ENCODE measurements around the gene H3-3A. TPM values are rescaled to one million over a fixed set of nuclear protein-coding genes. Genes with fewer than 3 reads are reported as not detected.

H3-3A gene
- polyA plus RNA-seq, 2 of the 4 experiments (the other 2 are of a cell fraction) = 457 to 530 TPM

DNA sequence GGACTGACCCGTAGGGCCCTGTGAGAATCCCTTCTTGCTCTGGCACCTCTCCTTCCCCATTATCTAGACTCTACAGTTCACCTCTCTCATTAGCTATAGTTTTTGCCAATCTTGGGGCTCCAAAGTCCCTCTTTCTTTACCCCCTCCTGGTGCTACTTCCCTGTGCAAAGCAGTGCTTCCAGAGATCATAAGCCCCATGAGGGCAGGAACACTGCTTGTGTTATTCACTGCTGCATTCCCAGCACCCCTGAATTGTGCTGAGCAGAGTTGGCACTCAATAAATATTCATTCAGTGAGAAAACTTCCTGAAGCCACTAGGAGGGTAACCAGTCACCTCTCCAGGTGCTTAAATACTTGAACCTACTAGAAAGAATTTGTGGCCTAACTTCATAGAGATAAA is 2.1 kb upstream of the H3-3A start:
- H3K4me2 ChIP-seq = peak overlapping the region; percentile 90; the same call in 1 of the 3 replicates
- H3K9me3 ChIP-seq = no peaks in the 10 kb centered on the region
- H3K4me3 ChIP-seq = no peak overlapping the region
- no peak overlapping the region for H3K27ac ChIP-seq
- POLR2A ChIA-PET = interaction anchor here (4.3 kb wide), 1 partner anchor 61 kb away, joined by 132 read pairs; the partner anchor contains the start of gene SDE2
- WGBS (ENCODE audit: missing lambda C conversion rate) = 95% methylated on average over 1 of the region's 1 CpG
- ATAC-seq = no peak
- CTCF ChIA-PET = interaction anchor here (0.7 to 1.1 kb wide), 2 partner anchors 31 to 65 kb away, joined by 3 to 4 read pairs; no protein-coding TSS in a partner anchor
- TF ChIP-seq, protein P1, sequence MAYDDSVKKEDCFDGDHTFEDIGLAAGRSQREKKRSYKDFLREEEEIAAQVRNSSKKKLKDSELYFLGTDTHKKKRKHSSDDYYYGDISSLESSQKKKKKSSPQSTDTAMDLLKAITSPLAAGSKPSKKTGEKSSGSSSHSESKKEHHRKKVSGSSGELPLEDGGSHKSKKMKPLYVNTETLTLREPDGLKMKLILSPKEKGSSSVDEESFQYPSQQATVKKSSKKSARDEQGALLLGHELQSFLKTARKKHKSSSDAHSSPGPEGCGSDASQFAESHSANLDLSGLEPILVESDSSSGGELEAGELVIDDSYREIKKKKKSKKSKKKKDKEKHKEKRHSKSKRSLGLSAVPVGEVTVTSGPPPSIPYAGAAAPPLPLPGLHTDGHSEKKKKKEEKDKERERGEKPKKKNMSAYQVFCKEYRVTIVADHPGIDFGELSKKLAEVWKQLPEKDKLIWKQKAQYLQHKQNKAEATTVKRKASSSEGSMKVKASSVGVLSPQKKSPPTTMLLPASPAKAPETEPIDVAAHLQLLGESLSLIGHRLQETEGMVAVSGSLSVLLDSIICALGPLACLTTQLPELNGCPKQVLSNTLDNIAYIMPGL (CRISPR knock-in tag; IDR thresholded peaks at IDR 0.05; ENCODE audit: borderline replicate concordance) = no peak
- no peak for TF ChIP-seq ESRRA (IDR thresholded peaks at IDR 0.05; ENCODE audit: borderline replicate concordance, low read length)
- no peak for TF ChIP-seq NR3C1 (IDR thresholded peaks at IDR 0.05)
- TF ChIP-seq ZFP36 (IDR thresholded peaks at IDR 0.05; ENCODE audit: borderline replicate concordance, partially characterized antibody) = no peak
- no peak for TF ChIP-seq POLR2A (IDR thresholded peaks at IDR 0.05; ENCODE audit: low read length)
- TF ChIP-seq, protein P2, sequence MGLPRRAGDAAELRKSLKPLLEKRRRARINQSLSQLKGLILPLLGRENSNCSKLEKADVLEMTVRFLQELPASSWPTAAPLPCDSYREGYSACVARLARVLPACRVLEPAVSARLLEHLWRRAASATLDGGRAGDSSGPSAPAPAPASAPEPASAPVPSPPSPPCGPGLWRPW (IDR thresholded peaks at IDR 0.05) = no peak
- no peak for TF ChIP-seq RNF2 (IDR thresholded peaks at IDR 0.05; ENCODE audit: borderline replicate concordance, low read depth)
- TF ChIP-seq, protein P3, sequence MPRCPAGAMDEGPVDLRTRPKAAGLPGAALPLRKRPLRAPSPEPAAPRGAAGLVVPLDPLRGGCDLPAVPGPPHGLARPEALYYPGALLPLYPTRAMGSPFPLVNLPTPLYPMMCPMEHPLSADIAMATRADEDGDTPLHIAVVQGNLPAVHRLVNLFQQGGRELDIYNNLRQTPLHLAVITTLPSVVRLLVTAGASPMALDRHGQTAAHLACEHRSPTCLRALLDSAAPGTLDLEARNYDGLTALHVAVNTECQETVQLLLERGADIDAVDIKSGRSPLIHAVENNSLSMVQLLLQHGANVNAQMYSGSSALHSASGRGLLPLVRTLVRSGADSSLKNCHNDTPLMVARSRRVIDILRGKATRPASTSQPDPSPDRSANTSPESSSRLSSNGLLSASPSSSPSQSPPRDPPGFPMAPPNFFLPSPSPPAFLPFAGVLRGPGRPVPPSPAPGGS (IDR thresholded peaks at IDR 0.05) = no peak
- no peak for TF ChIP-seq FOSL2 (IDR thresholded peaks at IDR 0.05)
- no peak for TF ChIP-seq FOSL2 (CRISPR knock-in tag; IDR thresholded peaks at IDR 0.05)
- no peak for TF ChIP-seq ZC3H11A (IDR thresholded peaks at IDR 0.05)
- no peak for TF ChIP-seq EP300 (IDR thresholded peaks at IDR 0.05)
- no peak for TF ChIP-seq ZSCAN20 (CRISPR knock-in tag; IDR thresholded peaks at IDR 0.05)
- H3K4me1 ChIP-seq = peaks cover 12% of the 10 kb centered on the region; the same call in 2 of the 3 replicates
- no peak for FAIRE-seq
- no peak for DNase-seq (ENCODE audit: low read depth in 1 of 2, low spot score in 1 of 2)

DNA sequence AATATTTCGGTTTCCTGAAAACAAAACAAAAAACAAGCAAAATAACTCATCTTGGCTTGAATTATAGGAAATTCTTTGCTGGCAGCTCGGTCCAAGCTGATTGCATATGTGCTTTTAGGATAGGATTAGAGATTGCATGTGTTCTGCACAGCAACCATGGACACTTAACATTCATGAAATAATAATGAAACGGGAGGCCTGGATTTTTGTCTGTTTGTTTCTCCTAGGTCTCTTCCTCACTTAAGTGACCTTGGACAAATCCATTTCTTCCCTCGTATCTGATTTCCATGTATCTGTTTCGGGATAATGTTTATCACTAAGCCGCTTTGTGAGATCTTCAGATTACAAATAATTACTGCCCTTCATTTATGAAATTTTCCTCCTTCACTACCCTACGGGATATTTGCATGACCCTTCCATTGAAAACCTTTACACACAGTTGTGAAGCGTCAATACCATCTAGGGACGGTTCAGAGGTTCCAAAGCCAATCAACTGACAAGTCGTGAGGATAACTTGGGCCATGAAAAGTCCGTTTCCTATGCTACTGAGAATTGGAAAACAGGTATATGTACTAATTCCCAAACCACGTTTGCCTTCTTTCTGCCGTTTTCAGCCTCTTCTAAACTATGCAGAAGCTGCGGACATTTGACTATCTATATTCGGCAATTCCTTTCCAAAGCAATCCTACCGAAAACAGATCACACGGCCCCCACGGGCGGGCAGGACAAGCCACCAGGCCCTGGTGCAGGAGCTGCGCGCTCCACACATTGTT is 1.3 kb upstream of the H3-3A start:
- Histone ChIP-seq H3K9me3 (no peaks in the 10 kb centered on the region), H3K4me3 (peak overlapping the region; percentile 76), H3K4me2 (peak overlapping the region; percentile 90), H3K27ac (peak overlapping the region; percentile 98), H3K4me1 (peaks cover 21% of the 10 kb centered on the region)
- TF ChIP-seq EHF (CRISPR knock-in tag; IDR thresholded peaks at IDR 0.05) (no peak), FOSB (CRISPR knock-in tag; IDR thresholded peaks at IDR 0.05) (no peak), ZFP36 (IDR thresholded peaks at IDR 0.05; ENCODE audit: borderline replicate concordance, partially characterized antibody) (no peak), EP300 (IDR thresholded peaks at IDR 0.05) (no peak), JUN (IDR thresholded peaks at IDR 0.05) (no peak), TP53 (CRISPR knock-in tag; IDR thresholded peaks at IDR 0.05) (no peak), NFE2L2 (conservative IDR thresholded peaks at IDR 0.05; ENCODE audit: low read length) (no peak), ESRRA (IDR thresholded peaks at IDR 0.05; ENCODE audit: borderline replicate concordance, low read length) (no peak), SMC3 (IDR thresholded peaks at IDR 0.05) (no peak), MAZ (IDR thresholded peaks at IDR 0.05; ENCODE audit: borderline replicate concordance, low read depth, low read length) (no peak), HOXA7 (CRISPR knock-in tag; IDR thresholded peaks at IDR 0.05) (no peak), RFX5 (IDR thresholded peaks at IDR 0.05) (no peak), ZSCAN20 (CRISPR knock-in tag; IDR thresholded peaks at IDR 0.05) (no peak)
- TF ChIP-seq, protein P4, sequence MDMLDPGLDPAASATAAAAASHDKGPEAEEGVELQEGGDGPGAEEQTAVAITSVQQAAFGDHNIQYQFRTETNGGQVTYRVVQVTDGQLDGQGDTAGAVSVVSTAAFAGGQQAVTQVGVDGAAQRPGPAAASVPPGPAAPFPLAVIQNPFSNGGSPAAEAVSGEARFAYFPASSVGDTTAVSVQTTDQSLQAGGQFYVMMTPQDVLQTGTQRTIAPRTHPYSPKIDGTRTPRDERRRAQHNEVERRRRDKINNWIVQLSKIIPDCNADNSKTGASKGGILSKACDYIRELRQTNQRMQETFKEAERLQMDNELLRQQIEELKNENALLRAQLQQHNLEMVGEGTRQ (IDR thresholded peaks at IDR 0.05) = no peak
- TF ChIP-seq, protein P3 (IDR thresholded peaks at IDR 0.05) = no peak
- TF ChIP-seq, protein P5, sequence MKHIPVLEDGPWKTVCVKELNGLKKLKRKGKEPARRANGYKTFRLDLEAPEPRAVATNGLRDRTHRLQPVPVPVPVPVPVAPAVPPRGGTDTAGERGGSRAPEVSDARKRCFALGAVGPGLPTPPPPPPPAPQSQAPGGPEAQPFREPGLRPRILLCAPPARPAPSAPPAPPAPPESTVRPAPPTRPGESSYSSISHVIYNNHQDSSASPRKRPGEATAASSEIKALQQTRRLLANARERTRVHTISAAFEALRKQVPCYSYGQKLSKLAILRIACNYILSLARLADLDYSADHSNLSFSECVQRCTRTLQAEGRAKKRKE (CRISPR knock-in tag; IDR thresholded peaks at IDR 0.05; ENCODE audit: low read depth) = no peak
- TF ChIP-seq, protein P6, sequence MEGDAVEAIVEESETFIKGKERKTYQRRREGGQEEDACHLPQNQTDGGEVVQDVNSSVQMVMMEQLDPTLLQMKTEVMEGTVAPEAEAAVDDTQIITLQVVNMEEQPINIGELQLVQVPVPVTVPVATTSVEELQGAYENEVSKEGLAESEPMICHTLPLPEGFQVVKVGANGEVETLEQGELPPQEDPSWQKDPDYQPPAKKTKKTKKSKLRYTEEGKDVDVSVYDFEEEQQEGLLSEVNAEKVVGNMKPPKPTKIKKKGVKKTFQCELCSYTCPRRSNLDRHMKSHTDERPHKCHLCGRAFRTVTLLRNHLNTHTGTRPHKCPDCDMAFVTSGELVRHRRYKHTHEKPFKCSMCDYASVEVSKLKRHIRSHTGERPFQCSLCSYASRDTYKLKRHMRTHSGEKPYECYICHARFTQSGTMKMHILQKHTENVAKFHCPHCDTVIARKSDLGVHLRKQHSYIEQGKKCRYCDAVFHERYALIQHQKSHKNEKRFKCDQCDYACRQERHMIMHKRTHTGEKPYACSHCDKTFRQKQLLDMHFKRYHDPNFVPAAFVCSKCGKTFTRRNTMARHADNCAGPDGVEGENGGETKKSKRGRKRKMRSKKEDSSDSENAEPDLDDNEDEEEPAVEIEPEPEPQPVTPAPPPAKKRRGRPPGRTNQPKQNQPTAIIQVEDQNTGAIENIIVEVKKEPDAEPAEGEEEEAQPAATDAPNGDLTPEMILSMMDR (IDR thresholded peaks at IDR 0.05) = no peak
- 27% methylated on average over 19 of the region's 21 CpGs for WGBS (ENCODE audit: missing lambda C conversion rate)
- CTCF ChIA-PET = interaction anchor here (0.7 to 2.1 kb wide), 3 partner anchors 32 to 64 kb away, joined by 3 to 8 read pairs (median 4); no protein-coding TSS in a partner anchor
- peak; percentile 25 to 28 for DNase-seq (ENCODE audit: low read depth in 1 of 2, low spot score in 1 of 2)
- POLR2A ChIA-PET = interaction anchor here (0.9 to 4.3 kb wide), 25 partner anchors 8 to 738 kb away, joined by 3 to 132 read pairs (median 9); partner anchors contain the start of genes SDE2, SRP9 and TMEM63A
- no peak for ATAC-seq
- no peak for FAIRE-seq

All from A549 (cell line).